ENCODE data around the gene THADA.

DNA sequence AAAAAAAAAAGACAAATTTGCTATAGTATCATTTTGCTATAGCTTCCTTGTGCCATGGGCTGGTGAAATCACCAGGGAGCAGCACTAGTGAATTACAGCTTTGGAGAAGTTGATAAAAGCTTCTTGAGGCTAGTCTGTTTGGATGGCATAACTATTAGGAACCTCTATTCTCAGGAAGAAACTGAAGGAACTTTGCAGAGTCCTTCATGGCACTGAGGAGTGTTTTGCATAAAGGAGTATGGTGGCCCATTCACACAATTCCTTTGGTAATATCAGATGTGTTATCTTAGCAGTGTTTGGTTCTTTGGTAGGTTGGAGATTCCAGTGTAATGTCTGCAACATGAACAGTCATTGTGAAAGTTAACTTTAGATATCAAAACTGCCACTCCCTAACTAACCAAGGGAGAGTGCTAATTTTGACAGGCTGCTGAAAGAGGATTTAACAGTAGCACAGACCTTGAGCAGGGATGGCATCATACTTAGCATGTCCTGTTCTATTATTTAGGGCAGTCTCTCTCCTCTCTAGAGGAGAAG, 292.8 kb downstream of the THADA start:
- TF ChIP-seq CTCF (IDR thresholded peaks at IDR 0.05; ENCODE audit: low read depth, low read length): no peak
- TF ChIP-seq EZH2phosphoT487 (IDR thresholded peaks at IDR 0.05; ENCODE audit: low read depth): no peak
